NCI-H1436 treated with DMSO at 0.1 percent for 48 hours (cell line): ENCODE measurements around the gene ZNF765.
"Not testable (repeated sequence)": the region's sequence is repeated elsewhere in the genome, so short reads cannot be mapped to it uniquely, and the experiment has no call there.

ENCODE experiments used
- DNase-seq: peaks from one replicate; lab custom pipeline; 2025; lab: John Stamatoyannopoulos, UW

Gene ZNF765

DNA sequence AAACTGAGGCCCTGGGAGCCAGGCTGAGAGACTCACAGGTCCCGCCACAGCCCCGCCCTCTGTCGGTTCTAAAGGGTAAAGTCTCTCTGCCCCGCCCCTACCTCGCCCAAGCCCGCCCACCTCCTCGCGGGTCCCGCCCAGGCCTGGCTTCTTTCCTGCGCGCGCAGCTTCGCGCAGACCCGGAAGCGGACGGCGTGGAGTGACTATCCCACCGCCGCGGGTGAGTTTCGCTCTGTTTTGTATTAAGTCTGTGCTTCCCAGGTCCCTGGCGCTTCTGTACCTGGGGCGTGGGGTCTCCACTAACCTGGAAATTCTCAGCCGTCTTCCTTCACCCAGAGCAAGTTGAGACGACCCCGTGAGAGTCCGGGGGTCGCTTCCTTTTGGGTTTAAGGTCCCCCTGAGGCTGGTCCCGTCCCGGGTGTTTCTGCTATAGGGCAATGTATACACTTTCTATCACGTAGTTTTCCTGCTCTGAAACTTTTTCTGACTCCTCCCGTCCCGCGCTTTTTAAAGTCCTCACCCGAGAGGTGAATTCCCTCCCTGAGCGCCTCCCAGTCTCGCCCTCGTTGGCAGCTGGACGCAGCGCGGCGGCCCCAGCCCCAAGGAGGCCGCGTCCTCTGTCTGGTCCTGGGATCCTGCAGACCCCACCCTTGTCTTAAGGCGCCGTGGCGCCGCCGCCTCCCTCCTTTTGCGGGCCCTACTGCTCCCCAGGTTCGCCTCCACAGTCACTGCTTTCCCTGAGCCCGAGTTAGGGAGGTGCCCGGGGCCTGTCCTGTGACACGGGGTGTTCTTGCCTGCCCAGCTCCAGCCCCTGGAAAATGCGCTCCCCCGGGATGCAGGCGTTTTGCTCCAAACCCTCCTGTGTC, at the start of gene ZNF765:
ZNF765 (plus strand) TSS at position 176 of the 866 bp plus-strand sequence. CDS start 2,867 bp downstream, outside the sequence.
- peak; percentile 41 for DNase-seq

DNA sequence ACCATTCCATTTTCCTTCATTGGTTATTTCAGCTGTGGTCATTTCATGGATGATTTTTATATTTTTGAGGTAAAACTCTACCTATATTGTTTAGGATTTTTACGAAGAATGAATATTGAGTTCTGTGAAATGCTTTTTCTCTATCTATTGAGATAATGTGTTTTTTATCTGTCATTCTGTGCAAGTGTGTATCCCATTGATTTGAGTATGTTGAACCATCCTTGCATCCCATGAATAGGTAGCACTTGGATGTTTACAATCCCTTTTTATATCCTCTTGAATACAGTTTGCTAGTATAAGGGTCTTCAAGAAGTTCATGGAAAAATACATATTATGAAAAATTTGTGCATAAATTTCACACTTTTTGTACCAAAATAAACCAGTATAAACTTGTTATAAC, 39.2 kb upstream of the ZNF765 start:
- no peak for DNase-seq

DNA sequence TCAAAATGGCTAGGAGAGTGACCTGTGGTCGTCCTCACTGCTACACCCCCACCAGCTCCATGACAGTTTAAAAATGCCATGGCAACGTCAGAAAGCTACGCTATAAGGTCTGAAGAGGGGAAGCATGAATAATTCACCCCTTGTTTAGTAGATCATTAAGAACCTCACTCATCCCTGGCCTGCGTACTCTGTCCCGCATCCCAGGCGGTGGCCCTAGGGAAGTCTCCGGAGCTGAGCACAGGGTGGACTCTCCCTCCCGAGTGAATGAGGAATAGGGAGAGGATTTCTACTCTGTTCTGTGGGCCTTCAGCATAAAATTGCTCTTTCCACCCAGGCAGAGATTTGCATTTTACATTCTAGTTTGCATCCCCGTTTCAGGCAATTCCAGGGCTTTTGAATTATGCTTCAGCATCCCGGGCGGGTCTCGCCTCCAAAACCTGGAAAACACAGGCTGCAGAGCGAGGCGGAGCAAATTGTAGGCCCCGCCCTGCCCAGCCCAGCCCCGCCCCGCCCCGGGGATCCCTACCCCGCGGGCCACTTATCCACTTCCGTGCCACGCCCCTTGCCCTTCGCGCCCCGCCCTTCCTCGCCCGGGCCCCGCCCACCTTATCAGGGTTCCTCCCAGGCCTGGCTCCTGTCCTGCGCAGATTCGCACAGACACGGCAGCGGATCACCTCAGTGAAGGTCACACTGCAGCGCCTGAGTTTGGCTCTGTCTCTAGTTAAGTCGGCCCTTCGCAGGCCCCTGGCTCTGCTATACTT, 36.9 kb upstream of the ZNF765 start:
- no peak for DNase-seq

DNA sequence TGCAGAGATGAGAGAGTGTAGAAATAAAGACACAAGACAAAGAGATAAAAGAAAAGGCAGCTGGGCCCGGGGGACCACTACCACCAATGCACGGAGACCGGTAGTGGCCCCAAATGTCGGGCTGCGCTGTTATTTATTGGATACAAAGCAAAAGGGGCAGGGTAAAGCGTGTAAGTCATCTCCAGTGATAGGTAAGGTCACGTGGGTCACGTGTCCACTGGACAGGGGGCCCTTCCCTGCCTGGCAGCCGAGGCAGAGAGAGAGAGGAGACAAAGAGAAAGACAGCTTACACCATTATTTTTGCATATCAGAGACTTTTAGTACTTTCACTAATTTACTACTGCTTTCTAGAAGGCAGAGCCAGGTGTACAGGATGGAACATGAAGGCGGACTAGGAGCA, 34.9 kb upstream of the ZNF765 start:
- not testable (repeated sequence) for DNase-seq

DNA sequence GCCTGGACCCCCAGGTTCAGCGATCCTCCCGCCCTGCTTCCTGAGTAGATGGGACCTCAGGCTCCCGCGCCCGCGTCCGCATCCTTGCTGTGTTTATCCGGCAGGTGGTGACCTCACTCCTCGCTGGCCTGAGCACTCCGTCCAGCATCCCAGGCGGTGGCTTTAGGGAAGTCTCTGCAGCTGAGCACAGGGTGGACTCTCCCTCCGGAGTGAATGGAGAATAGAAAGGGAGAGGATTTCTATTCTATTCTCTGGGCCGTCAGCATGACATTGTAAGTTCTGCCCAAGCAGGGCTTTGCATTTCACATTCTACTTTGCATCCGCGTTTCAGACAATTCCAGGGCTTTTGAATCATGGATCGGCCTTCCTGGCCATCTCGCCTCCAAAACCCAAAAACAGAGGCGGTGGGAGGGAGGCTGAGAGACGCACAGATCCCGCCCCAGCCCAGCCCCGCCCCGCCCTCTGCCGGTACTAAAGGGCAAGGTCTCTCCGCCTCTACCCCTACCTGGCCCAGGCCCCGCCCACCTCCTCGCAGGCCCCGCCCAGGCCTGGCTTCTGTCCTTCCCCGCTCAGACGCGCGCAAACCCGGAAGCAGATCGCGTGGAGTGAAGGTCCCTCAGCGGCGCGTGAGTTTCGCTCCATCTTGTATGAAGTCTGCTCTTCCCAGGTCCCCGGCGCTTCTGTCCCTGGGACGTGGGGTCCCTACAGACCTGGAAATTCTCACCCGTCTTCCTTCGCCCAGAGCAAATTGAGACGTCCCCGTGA, 29.6 kb upstream of the ZNF765 start, which contains the start of gene ZNF525:
ZNF525 (plus strand) TSS at position 572 of the 765 bp plus-strand sequence. CDS start 6,577 bp downstream, outside the sequence.
- peak; percentile 77 for DNase-seq

DNA sequence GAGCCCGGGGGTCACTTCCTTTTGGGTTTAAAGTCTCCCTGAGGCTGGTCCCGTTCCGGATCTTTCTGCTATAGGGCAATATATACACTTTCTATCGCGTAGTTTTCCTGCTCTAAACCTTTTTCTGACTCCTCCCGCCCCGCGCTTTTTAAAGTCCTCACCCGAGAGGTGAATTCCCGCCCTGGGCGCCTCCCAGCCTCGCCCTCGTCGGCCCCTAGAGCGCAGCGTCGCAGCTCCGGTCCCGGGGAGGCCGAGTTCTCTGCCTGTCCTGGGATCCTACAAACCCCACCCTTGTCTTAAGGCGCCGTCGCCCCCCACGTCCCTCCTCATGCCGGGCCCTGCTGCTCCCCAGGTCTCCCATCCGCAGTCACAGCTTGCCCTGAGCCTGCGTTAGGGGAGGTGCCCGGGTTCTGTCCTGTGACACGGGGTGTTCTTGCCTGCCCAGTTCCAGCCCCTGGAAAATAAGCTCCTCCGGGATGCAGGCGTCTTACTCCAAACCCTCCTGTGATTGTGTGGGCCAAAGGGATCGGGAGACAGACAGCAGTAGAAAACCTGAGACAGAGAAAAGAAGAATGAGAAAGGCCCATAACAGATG, 29.0 kb upstream of the ZNF765 start:
- no peak for DNase-seq

DNA sequence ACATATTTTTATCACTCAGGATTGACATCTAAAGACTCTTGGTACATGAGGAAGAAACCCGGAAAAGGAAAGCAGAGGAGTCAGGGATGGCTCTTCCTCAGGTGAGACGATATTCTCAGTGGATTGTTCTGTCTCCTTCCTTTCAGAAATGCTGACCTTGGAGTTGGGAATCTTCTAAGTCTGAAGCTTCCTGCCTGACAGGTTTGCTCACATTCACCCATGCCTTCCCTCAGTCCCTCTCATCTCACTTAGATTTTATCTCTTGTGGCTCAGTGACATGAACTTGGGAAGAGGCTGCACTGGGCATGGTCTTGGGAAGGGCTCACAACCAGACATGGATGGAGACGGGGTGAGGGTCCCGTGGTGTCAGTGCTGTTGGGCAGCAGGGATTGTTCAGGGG, 22.8 kb upstream of the ZNF765 start:
- DNase-seq: no peak

DNA sequence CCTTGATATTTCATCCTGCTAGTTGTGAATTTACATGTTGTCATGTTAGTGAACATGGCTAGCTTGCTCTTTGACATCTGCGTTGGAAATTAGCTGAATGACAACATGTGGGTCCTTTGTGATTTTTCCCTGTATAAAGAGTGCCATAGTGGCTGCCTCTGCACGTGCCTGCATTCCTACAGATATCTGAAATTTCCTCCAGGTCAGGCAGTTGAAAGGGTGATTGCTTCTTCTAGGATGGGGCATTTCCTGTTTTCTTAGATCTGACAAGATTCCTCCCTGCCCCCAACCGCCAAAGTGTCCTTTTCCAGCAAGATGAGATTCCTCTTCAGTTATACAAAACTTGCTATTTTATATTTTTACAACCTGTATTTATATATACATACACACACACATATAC, 20.7 kb upstream of the ZNF765 start:
- no peak for DNase-seq

DNA sequence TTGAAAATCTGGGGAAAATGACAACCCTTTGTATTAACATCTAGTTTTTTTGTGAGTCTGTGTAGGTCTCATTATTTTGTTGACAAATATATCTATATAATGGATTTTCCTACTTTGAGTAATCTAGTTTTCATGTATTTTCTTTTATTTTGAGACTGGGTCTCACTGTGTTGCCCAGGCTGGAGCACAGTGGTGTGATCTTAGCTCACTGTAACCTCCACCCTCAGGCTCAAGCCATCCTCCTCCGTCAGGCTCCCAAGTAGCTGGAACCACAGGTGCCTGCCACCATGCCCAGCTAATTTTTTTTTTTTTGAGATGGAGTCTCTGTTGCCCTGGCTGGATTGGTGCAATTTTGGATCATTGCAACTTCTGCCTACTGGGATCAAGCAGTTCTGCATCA, 20.2 kb upstream of the ZNF765 start:
- DNase-seq: no peak

DNA sequence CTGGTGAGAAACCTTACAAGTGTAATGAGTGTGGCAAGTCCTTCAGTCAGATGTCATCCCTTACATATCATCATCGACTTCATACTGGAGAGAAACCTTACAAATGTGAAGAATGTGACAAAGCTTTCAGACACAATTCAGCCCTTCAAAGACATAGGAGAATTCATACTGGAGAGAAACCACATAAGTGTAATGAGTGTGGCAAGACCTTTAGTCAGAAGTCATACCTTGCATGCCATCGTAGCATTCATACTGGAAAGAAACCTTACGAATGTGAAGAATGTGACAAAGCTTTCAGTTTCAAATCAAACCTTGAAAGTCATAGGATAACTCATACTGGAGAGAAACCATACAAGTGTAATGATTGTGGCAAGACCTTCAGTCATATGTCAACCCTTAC, 13.6 kb upstream of the ZNF765 start:
- DNase-seq: no peak

DNA sequence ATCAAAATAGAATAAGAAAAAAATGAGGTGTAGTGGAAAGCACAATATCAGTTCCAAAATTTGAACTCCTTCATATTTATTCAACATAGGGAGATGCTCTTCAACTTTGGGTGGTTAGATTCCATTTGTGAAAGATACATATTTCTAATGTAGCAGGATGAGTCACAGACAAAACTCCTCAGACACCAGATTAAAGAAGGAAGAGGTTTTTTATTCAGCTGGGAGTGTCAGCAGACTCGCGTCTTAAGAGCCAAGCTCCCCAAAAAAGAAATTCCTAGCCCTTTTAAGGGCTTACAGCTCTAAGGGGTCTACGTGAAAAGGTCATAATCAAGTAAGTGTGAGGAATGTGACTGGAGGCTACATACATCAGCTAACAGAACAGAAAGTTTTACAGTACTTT, 6.8 kb upstream of the ZNF765 start:
- DNase-seq: no peak

DNA sequence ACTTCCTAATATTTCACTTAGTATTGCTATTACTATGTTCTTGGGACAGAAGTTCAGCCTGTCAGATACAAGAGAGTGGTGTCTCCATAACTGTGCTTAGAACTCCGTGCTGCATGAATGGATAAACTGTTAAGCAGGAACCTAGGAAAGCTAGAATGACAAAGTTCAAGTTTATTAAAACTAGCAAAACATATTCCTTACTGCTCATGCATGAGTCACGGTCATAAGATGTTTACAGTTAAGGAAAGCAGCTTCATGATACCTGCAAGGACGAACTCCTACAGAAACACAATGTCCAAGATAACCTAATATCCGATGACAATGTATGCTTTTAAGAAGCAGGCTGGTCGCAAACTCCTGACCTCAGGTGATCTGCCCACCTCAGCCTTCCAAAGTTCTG, 6.0 kb upstream of the ZNF765 start:
- no peak for DNase-seq

DNA sequence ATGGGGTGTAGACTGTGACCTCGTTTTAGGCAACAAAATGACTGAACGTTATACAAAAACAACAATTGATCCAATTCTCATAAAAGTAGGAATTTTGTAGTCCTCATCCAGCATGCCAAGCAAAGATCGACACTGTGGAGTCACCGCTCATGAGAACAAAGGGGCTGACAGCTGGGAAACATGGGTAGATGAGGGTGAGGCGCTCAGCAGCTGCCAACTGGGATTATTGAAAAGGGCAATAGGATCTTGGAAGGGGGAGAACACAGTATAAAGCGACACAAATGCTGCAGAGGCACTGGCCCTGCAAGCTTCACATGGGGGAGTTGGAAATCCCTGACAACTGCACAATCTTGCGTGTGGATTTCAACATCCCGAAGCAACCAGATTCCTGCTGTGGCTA, 5.4 kb upstream of the ZNF765 start:
- no peak for DNase-seq

DNA sequence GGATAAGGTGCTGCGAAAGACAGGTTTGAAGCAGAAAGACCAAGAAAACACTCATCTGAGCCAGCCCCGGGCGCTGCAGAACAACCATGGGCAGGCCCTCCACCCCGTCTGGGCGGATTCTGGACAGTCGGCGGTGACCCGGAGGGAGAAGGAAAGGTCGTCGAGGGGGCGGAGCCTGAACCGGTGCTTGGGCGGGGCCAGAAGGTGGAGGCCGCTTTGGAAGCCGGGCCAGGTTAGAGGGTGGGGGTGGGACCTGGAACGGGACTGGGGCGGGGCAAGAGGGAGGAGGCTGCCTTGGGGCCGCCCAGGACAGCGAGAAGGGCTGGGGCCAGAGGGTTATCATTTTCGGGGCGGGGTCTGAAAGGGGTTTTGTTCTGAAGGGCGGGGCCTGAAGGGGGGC, 5.0 kb upstream of the ZNF765 start:
- DNase-seq: no peak

DNA sequence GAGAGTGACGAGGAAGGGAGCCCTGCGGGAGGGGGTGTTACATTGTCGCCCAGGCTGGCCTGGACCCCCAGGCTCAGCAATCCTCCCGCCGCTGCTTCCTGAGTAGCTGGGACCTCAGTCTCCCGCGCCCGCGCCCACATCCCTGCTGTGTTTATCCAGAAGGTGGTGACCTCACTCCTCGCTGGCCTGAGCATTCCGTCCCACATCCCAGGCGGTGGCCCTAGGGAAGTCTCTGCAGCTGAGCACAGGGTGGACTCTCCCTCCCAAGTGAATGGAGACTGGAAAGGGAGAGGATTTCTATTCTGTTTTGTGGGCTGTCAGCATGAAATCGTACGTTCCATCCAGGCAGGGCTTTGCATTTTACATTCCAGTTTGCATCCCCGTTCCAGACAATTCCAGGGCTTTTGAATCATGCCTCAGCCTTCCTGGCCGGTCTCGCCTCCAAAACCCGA, 401 bp upstream of the ZNF765 start:
- no peak for DNase-seq

DNA sequence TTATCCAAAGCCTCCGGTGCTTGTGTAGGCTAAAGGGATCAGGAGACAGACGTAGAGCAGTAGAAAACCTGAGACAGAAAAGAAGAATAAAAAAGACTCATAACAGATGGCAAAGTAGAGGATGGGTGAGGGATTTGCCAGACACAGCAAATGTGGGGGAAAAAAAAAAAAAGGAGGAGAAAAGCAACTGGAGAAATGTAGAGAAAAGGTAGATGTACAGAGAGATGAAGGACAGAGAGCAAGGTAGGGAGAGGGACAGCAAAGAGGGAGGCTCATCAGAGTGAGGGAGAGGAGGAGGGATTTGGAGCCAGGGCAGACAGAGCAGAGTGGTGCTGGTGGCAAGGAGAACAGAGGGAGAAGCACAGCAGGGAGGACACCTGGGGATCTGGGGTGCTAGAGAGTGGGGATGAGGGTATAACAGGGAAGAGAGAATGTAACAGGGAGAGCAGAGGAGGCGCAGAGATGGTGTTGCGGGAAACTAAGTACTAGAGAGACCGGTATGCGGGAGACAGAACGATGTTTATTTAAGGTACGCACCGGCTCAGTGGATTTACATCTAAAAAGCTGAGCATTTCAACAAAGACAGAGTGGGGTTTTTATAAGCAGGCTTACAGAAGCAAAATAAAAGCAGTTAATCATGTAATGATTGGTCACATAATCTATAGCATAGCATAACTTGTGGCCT, 1.0 kb downstream of the ZNF765 start:
- not testable (repeated sequence) for DNase-seq

DNA sequence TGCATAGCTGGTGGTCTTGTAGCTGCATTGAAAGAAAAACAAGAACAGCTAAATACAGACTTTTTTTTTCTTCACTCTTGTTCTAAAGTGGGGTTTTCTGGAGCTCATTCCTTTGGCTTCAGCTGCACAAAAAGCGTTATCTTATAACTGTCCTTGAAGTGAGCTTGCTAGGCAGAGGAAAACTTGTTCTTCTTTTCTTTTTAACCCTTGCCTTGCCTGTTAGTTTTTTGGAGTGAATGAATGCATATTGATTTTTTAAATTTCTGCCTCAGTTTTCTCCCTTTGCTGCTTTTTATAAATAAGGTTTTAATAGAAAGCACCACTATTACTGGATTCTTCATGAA, 1.5 kb downstream of the ZNF765 start:
- DNase-seq: no peak

DNA sequence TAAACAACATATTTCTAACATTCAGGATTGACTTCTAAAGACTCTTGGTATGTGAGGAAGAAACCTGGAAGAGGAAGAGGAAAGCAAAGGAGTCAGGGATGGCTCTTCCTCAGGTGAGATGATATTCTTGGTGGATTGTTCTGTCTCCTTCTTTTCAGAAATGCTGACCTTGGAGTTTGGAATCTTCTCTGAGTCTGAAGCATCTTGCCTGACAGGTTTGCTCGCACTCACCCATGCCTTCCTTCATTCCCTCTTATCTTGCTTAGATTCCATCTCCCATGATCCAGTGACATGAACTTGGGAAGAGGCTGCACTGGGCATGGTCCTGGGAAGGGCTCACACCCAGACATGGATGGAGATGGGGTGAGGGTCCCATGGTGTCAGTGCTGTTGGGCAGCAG, 3.0 kb downstream of the ZNF765 start:
- not testable (repeated sequence) for DNase-seq

DNA sequence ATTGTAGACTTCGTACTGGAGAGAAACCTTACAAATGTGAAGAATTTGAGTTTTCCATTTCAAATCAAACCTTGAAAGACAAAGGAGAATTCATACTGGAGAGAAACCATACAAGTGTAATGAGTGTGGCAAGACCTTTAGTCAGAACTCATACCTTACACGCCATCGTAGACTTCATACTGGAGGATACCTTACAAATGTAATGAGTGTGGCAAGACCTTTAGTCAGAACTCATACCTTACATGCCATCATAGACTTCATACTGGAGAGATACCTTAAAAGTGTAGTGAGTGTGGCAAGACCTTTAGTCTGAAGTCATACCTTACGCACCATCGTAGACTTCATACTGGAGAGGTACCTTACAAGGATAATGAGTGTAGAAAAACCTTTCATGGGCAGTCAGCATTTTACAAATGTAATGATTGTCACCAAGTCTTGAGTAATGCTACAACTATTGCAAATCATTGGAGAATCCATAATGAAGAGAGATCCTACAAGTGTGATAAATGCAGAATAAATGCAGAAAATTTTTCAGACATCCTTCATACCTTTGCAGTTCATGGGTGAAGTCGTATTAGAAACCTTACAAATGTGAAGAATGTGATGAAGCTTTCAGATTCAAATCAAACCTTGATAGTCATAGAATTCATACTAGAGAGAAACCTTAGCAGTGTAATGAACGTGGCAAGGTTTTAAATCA, 14.7 kb downstream of the ZNF765 start:
- DNase-seq: no peak

DNA sequence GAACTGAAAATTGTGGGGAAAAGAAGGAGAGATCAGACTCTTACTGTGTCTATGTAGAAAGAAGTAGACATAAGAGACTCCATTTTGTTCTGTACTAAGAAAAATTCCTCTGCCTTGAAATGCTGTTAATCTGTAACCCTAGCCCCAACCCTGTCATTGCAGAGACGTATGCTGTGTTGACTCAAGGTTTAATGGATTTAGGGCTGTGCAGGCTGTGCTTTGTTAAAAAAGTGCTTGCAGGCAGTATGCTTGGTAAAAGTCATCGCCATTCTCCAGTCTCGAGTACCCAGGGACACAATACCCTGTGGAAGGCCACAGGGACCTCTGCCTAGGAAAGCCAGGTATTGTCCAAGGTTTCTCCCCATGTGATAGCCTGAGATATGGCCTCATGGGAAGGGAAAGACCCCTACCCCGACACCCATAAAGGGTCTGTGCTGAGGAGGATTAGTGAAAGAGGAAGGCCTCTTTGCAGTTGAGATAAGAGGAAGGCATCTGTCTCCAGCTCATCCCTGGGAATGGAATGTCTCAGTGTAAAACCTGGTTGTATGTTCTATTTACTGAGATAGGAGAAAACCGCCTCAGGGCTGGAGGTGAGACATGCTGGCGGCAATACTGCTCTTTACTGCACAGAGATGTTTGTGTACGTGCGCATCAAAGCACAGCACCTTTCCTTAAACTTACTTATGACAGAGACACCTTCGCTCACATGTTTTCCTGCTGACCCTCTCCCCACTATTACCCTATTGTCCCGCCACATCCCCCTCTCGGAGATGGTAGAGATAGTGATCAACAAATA, 25.8 kb downstream of the ZNF765 start:
- not testable (repeated sequence) for DNase-seq
